K562 (cell line): ENCODE results near the gene UPK2. TPM values are rescaled to one million over a fixed set of nuclear protein-coding genes. Genes with fewer than 3 reads are reported as not detected.
A peak's percentile ranks its signal among the peaks of the same experiment; 100 is the strongest.

Experiments used
- ADNP ChIP-seq: fragments of 200-800 bp; sonication (Bioruptor generic); IDR thresholded peaks from 2 replicates; pipeline ENCODE4 v1.6.1; 2016; ENCODE audit warnings: missing genetic modification characterization, missing compliant biosample characterization
- DIDO1 ChIP-seq: fragments of 450-650 bp; IDR thresholded peaks from 2 replicates; pipeline ENCODE4 v1.6.1; 2016; ENCODE audit warnings: low read depth, missing biosample characterization, missing genetic modification characterization
- KDM1A ChIP-seq, 2 experiments: fragments of 450-650 bp; IDR thresholded peaks; 2 replicates each; pipeline ENCODE4 v1.6.1; 2016; ENCODE audit warnings: mild to moderate bottlenecking in 2 of 2
- LCOR ChIP-seq: sonication (generic); formaldehyde crosslinking; IDR thresholded peaks from 2 replicates; pipeline ENCODE4 v1.8.0; 2022; ENCODE audit warnings: mild to moderate bottlenecking, missing genetic modification reagents
- MED1 ChIP-seq: sonication (generic); formaldehyde crosslinking; IDR thresholded peaks from 2 replicates; pipeline ENCODE4 v1.8.1; 2023; ENCODE audit warnings: missing genetic modification reagents, borderline replicate concordance
- NFIX ChIP-seq: fragments of 250-450 bp; sonication (Bioruptor Pico); IDR thresholded peaks from 2 replicates; pipeline ENCODE4 v1.4.0; 2020; ENCODE audit warnings: low read depth, mild to moderate bottlenecking, moderate library complexity
- RB1 ChIP-seq: fragments of 450-650 bp; IDR thresholded peaks from 2 replicates; pipeline ENCODE4 v1.6.1; 2017; ENCODE audit warnings: low read depth, mild to moderate bottlenecking
- SRSF9 ChIP-seq: fragments of 200-400 bp; formaldehyde crosslinking; IDR thresholded peaks from 2 replicates; pipeline ENCODE4 v1.6.1; 2017; ENCODE audit warnings: low read depth, low read length, borderline replicate concordance
- TAF9B ChIP-seq: fragments of 450-650 bp; IDR thresholded peaks from 2 replicates; pipeline ENCODE4 v1.6.1; 2018; ENCODE audit warnings: mild to moderate bottlenecking; ENCODE audit not compliant: partially characterized antibody
- TCF7 ChIP-seq: sonication (generic); IDR thresholded peaks from 2 replicates; pipeline ENCODE4 v1.6.1; 2016; ENCODE audit warnings: antibody characterized with exemption, borderline replicate concordance
- TCFL5 ChIP-seq: fragments of 250-450 bp; sonication (Bioruptor Pico); conservative IDR thresholded peaks from 2 replicates; pipeline ENCODE4 v1.6.1; 2021; ENCODE audit warnings: mild to moderate bottlenecking, moderate library complexity, matching md5 sums
- ZNF431 ChIP-seq: sonication (generic); formaldehyde crosslinking; IDR thresholded peaks from 2 replicates; pipeline ENCODE4 v1.8.0; 2022; ENCODE audit warnings: mild to moderate bottlenecking, missing genetic modification reagents
- polyA plus RNA-seq, 8 experiments: library from polyadenylated mRNA; depleted of rRNA in 4 of 8; stranded (reverse) in 5 of 8; unstranded in 3 of 8; fragments of >200 nt; fragmentation: Nextera tagmentation in 2 of 8; fragmentation: Illumina TruSeq in 1 of 8; extraction: Ambion mirVana in 2 of 8; extraction: Trizol in 1 of 8; gene quantifications; 2 replicates each; pipeline versions ENCODE4 v1.2.1 to v1.2.3, GENCODE V29; 2011 to 2014; ENCODE audit warnings: inconsistent platforms in 1 of 8, missing spikeins in 1 of 8
- total RNA-seq, 7 experiments: library from RNA; depleted of rRNA in 6 of 7; stranded (reverse); fragments of >200 nt in 6 of 7; fragmentation: Illumina TruSeq in 2 of 7; extraction: Trizol in 2 of 7; gene quantifications; 2 replicates each; pipeline versions ENCODE4 v1.2.1 to v1.2.3, GENCODE V29; 2011 to 2021; ENCODE audit warnings: low replicate concordance in 1 of 7
- TF ChIP-seq, protein P1 (sequence below), 2 experiments: fragments of 450-650 bp; IDR thresholded peaks; 2 replicates each; pipeline ENCODE4 v1.6.1; 2018; ENCODE audit warnings: mild to moderate bottlenecking in 2 of 2, low read depth in 1 of 2; ENCODE audit not compliant: partially characterized antibody in 2 of 2
- TF ChIP-seq, protein P2 (sequence below): fragments of 250-450 bp; sonication (Bioruptor Pico); IDR thresholded peaks from 2 replicates; pipeline ENCODE4 v1.5.0; 2022; ENCODE audit warnings: mild to moderate bottlenecking
- TF ChIP-seq, protein P3 (sequence below): fragments of 200-800 bp; sonication (Bioruptor generic); IDR thresholded peaks from 2 replicates; pipeline ENCODE4 v1.6.1; 2017; ENCODE audit warnings: missing genetic modification characterization, missing compliant biosample characterization

Gene UPK2
- total and polyA plus RNA-seq, 9 of the 15 experiments (the other 6 are each of a cell fraction or from before 2014, with no cell fraction given), result not detected

DNA sequence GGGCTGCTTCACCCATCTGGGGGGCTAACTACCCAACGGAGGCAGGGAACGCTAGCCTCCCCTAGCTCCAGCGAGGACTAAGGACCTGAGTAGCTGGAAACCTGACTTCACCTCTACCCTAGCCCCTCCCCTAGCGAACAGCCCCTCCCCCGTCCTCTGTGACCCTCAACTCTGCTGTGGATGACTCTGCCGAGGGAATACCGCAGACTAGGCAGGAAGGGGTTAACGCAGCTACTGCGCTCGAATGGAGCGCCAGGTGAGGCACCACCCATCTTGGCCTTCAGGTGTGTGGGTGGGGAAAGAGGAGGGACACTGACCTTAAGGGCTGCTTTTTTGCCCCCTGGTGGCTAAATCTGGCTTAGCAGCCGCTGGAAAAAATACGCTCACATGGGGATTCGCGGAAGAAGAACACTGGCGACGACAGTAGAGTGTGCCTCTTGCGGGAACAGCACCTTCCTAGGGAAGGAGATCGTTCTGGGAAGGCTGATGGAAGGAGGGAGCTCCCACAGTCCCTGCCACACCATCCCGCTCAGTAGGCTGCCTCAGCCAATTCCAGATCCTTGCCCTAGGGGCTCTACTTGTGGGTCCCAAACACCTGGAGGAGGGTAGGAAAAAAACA, 25.9 kb upstream of the UPK2 start (continued):
- TF ChIP-seq KDM1A (IDR thresholded peaks at IDR 0.05) (peak in 1 of 2 experiments; percentile 48; a peak in 1 of 4 replicates), NFIX (CRISPR knock-in tag) (no peak), RB1 (peak; percentile 49; the same call in 1 of the 2 replicates), DIDO1 (tag) (no peak), MED1 (no peak), TCF7 (no peak), TAF9B (no peak), LCOR (peak; percentile 36; the same call in 1 of the 2 replicates), ZNF431 (no peak), SRSF9 (no peak), TCFL5 (no peak), ADNP (tag) (no peak)
- TF ChIP-seq, protein P1, sequence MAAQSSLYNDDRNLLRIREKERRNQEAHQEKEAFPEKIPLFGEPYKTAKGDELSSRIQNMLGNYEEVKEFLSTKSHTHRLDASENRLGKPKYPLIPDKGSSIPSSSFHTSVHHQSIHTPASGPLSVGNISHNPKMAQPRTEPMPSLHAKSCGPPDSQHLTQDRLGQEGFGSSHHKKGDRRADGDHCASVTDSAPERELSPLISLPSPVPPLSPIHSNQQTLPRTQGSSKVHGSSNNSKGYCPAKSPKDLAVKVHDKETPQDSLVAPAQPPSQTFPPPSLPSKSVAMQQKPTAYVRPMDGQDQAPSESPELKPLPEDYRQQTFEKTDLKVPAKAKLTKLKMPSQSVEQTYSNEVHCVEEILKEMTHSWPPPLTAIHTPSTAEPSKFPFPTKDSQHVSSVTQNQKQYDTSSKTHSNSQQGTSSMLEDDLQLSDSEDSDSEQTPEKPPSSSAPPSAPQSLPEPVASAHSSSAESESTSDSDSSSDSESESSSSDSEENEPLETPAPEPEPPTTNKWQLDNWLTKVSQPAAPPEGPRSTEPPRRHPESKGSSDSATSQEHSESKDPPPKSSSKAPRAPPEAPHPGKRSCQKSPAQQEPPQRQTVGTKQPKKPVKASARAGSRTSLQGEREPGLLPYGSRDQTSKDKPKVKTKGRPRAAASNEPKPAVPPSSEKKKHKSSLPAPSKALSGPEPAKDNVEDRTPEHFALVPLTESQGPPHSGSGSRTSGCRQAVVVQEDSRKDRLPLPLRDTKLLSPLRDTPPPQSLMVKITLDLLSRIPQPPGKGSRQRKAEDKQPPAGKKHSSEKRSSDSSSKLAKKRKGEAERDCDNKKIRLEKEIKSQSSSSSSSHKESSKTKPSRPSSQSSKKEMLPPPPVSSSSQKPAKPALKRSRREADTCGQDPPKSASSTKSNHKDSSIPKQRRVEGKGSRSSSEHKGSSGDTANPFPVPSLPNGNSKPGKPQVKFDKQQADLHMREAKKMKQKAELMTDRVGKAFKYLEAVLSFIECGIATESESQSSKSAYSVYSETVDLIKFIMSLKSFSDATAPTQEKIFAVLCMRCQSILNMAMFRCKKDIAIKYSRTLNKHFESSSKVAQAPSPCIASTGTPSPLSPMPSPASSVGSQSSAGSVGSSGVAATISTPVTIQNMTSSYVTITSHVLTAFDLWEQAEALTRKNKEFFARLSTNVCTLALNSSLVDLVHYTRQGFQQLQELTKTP (IDR thresholded peaks at IDR 0.05; ENCODE audit: low read depth in 1 of 2, partially characterized antibody in 2 of 2), result no peak
- TF ChIP-seq, protein P2, sequence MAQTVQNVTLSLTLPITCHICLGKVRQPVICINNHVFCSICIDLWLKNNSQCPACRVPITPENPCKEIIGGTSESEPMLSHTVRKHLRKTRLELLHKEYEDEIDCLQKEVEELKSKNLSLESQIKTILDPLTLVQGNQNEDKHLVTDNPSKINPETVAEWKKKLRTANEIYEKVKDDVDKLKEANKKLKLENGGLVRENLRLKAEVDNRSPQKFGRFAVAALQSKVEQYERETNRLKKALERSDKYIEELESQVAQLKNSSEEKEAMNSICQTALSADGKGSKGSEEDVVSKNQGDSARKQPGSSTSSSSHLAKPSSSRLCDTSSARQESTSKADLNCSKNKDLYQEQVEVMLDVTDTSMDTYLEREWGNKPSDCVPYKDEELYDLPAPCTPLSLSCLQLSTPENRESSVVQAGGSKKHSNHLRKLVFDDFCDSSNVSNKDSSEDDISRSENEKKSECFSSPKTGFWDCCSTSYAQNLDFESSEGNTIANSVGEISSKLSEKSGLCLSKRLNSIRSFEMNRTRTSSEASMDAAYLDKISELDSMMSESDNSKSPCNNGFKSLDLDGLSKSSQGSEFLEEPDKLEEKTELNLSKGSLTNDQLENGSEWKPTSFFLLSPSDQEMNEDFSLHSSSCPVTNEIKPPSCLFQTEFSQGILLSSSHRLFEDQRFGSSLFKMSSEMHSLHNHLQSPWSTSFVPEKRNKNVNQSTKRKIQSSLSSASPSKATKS (CRISPR knock-in tag), result no peak
- TF ChIP-seq, protein P3, sequence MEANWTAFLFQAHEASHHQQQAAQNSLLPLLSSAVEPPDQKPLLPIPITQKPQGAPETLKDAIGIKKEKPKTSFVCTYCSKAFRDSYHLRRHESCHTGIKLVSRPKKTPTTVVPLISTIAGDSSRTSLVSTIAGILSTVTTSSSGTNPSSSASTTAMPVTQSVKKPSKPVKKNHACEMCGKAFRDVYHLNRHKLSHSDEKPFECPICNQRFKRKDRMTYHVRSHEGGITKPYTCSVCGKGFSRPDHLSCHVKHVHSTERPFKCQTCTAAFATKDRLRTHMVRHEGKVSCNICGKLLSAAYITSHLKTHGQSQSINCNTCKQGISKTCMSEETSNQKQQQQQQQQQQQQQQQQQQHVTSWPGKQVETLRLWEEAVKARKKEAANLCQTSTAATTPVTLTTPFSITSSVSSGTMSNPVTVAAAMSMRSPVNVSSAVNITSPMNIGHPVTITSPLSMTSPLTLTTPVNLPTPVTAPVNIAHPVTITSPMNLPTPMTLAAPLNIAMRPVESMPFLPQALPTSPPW, result peak; percentile 58
